NK-92 treated with Interleukin-12 subunit alpha and Interleukin-12 subunit beta, amount 100 ng/mL, for 24 hours (cell line): ENCODE data around the gene ARPC1A.
A peak's percentile ranks its signal among the peaks of the same experiment; 100 is the strongest.
"Not testable (repeated sequence)": the region's sequence is repeated elsewhere in the genome, so short reads cannot be mapped to it uniquely, and the experiment has no call there.

Experiments used
- DNase-seq: peaks from one replicate; lab custom pipeline; 2025; lab: John Stamatoyannopoulos, UW

ARPC1A gene

GRCh38 chr7:99322659-99323058 is 3.0 kb upstream of the ARPC1A start:
- not testable (repeated sequence) for DNase-seq

GRCh38 chr7:99324559-99324958 is 1.1 kb upstream of the ARPC1A start:
- DNase-seq = no peak

- DNase-seq = no peak
These were observed 651 bp upstream of the ARPC1A start for GRCh38 chr7:99325001-99325493.

GRCh38 chr7:99326408-99326782 is 697 bp downstream of the ARPC1A start:
- DNase-seq = no peak

- peak; percentile 22 for DNase-seq
These were observed 4.7 kb downstream of the ARPC1A start for GRCh38 chr7:99330314-99330961.

- DNase-seq = no peak
These were observed 5.3 kb downstream of the ARPC1A start for GRCh38 chr7:99331002-99331401.

GRCh38 chr7:99339595-99339994 is 13.9 kb downstream of the ARPC1A start:
- no peak for DNase-seq

GRCh38 chr7:99340659-99341058 is 15.0 kb downstream of the ARPC1A start:
- no peak for DNase-seq

- DNase-seq = no peak
These were observed 18.5 kb downstream of the ARPC1A start for GRCh38 chr7:99344061-99344647.

GRCh38 chr7:99350641-99351040 is 24.9 kb downstream of the ARPC1A start:
- DNase-seq = not testable (repeated sequence)

- DNase-seq = no peak
These were observed 26.5 kb downstream of the ARPC1A start for GRCh38 chr7:99352247-99352646.

GRCh38 chr7:99355098-99355497 is 29.4 kb downstream of the ARPC1A start:
- no peak for DNase-seq

- DNase-seq = no peak
These were observed 32.2 kb downstream of the ARPC1A start for GRCh38 chr7:99357701-99358490.

GRCh38 chr7:99358521-99358920 is 32.8 kb downstream of the ARPC1A start:
- not testable (repeated sequence) for DNase-seq

- no peak for DNase-seq
These were observed 33.9 kb downstream of the ARPC1A start for GRCh38 chr7:99359465-99360154.

GRCh38 chr7:99362801-99363200 is 37.1 kb downstream of the ARPC1A start:
- DNase-seq = no peak

- DNase-seq = no peak
These were observed 37.6 kb downstream of the ARPC1A start for GRCh38 chr7:99363286-99363685.

- DNase-seq = no peak
These were observed 39.8 kb downstream of the ARPC1A start for GRCh38 chr7:99365318-99366141.

GRCh38 chr7:99366646-99367045 is 40.9 kb downstream of the ARPC1A start:
- DNase-seq = no peak

GRCh38 chr7:99368750-99369389 is 43.2 kb downstream of the ARPC1A start:
- no peak for DNase-seq

- no peak for DNase-seq
These were observed 44.2 kb downstream of the ARPC1A start for GRCh38 chr7:99369767-99370391.
